K562 (cell line): ENCODE measurements around the gene PCSK5. TPM values are rescaled to one million over a fixed set of nuclear protein-coding genes. Genes with fewer than 3 reads are reported as not detected.

Experiments
- ATAC-seq: fragments of 200-7000 bp; cut with Tn5 transposase; 3 replicates; pipeline ENCODE4 v1.9.1; 2020; ENCODE audit warnings: moderate library complexity
- BruUV-seq: library from RNA; stranded (reverse); fragments of 400-500 nt; replicated peaks from 2 replicates; lab custom pipeline; 2021; lab: Mats Ljungman, UMichigan
- CTCF ChIA-PET: fragments of 300-600 bp; formaldehyde crosslinking; extraction: SDS; loops from one replicate; lab custom pipeline; 2021; ENCODE audit warnings: low intra/inter-chr PET ratio; lab: Yijun Ruan, JAX
- POLR2A ChIA-PET: fragments of 300-600, 350-650 bp; sonication (Branson Sonifier 250); formaldehyde crosslinking; extraction: SDS; loops from one replicate; lab custom pipeline; 2021; ENCODE audit warnings: antibody characterized with exemption, inconsistent platforms; lab: Yijun Ruan, JAX
- DNase-seq, 4 experiments: peaks; one replicate each; pipeline versions ENCODE4 v3.0.0 to v3.0.0-alpha.2; 2011 to 2018; ENCODE audit warnings: low spot score in 3 of 4, mixed read lengths in 3 of 4; ENCODE audit errors: extremely low read depth in 1 of 4
- FAIRE-seq: peaks from 2 replicates; lab custom pipeline; 2011; peaks lifted over from hg19 to GRCh38; lab: Jason Lieb, UNC
- H2AFZ ChIP-seq: 2 replicates; pipeline ENCODE4 v1.6.0; 2011; ENCODE audit warnings: low read depth, low read length, control low read depth, inconsistent platforms
- H3K27ac ChIP-seq: fragments of 200-600 bp; 3 replicates; pipeline ENCODE4 v1.8.0; 2011; ENCODE audit warnings: low read depth, mild to moderate bottlenecking, control low read depth, inconsistent platforms, low read length, moderate library complexity, mixed read lengths; ENCODE audit errors: extremely low read depth
- H3K27me3 ChIP-seq, 2 experiments: fragments of 300-600 bp in 1 of 2; 2 replicates in 1 of 2; 3 replicates in 1 of 2; pipeline versions ENCODE4 v1.6.0 to v1.8.0; 2011; ENCODE audit warnings: inconsistent platforms in 2 of 2, low read length in 2 of 2, mild to moderate bottlenecking in 1 of 2, mixed read lengths in 1 of 2, moderate library complexity in 1 of 2; ENCODE audit not compliant: control insufficient read depth in 2 of 2, insufficient read depth in 2 of 2
- H3K36me3 ChIP-seq: fragments of 300-600 bp; 3 replicates; pipeline ENCODE4 v1.8.0; 2011; ENCODE audit warnings: mild to moderate bottlenecking, low read length, inconsistent platforms; ENCODE audit not compliant: control insufficient read depth, insufficient read depth
- H3K4me1 ChIP-seq, 2 experiments: fragments of 200-600 bp in 1 of 2; replicated peaks in 1 of 2; 2 replicates in 1 of 2; 3 replicates in 1 of 2; pipeline versions ENCODE4 v1.5.1 to v1.8.0; 2011; ENCODE audit warnings: inconsistent platforms in 2 of 2, low read length in 2 of 2, mild to moderate bottlenecking in 1 of 2, mixed read lengths in 1 of 2, moderate library complexity in 1 of 2; ENCODE audit not compliant: control insufficient read depth in 2 of 2, insufficient read depth in 2 of 2
- H3K4me2 ChIP-seq: 2 replicates; pipeline ENCODE4 v1.6.1; 2011; ENCODE audit warnings: low read length, control low read depth, inconsistent platforms, mixed read lengths; ENCODE audit not compliant: insufficient read depth
- H3K4me3 ChIP-seq: fragments of 200-600 bp; sonication (generic), shearing (Covaris generic); 2 replicates; pipeline ENCODE4 v1.5.1; 2016; ENCODE audit warnings: control low read depth, inconsistent platforms
- H3K79me2 ChIP-seq: fragments of 200-600 bp; 3 replicates; pipeline ENCODE4 v1.8.0; 2011; ENCODE audit warnings: low read length, inconsistent platforms; ENCODE audit not compliant: control insufficient read depth, insufficient read depth
- H3K9ac ChIP-seq, 2 experiments: 2 replicates each; pipeline versions ENCODE4 v1.6.0 to v1.6.1; 2011; ENCODE audit warnings: low read depth in 2 of 2, low read length in 2 of 2, control low read depth in 1 of 2, inconsistent platforms in 1 of 2, mild to moderate bottlenecking in 1 of 2, mixed read lengths in 1 of 2; ENCODE audit not compliant: insufficient read depth in 1 of 2
- H3K9me1 ChIP-seq: one replicate; pipeline ENCODE4 v1.6.0; 2011; ENCODE audit warnings: inconsistent platforms, mild to moderate bottlenecking, low read length, moderate library complexity; ENCODE audit not compliant: control insufficient read depth, insufficient read depth
- H3K9me3 ChIP-seq: replicated peaks from 2 replicates; pipeline ENCODE4 v1.5.1; 2011; ENCODE audit warnings: low read depth, low read length, inconsistent platforms; ENCODE audit not compliant: control insufficient read depth, insufficient read depth
- H4K20me1 ChIP-seq: replicated peaks from 2 replicates; pipeline ENCODE4 v1.6.1; 2011; ENCODE audit warnings: low read length, inconsistent platforms, mixed read lengths; ENCODE audit not compliant: control insufficient read depth, insufficient read depth
- BRD9 ChIP-seq: fragments of 450-650 bp; IDR thresholded peaks from 2 replicates; pipeline ENCODE4 v1.6.1; 2018; ENCODE audit warnings: low read depth; ENCODE audit not compliant: partially characterized antibody
- C11orf30 ChIP-seq: fragments of 450-650 bp; IDR thresholded peaks from 2 replicates; pipeline ENCODE4 v1.6.1; 2016; ENCODE audit warnings: low read depth, mild to moderate bottlenecking
- E2F8 ChIP-seq: fragments of 450-650 bp; IDR thresholded peaks from 2 replicates; pipeline ENCODE4 v1.7.1; 2018; ENCODE audit warnings: mild to moderate bottlenecking, low read depth; ENCODE audit not compliant: partially characterized antibody
- ZC3H11A ChIP-seq: IDR thresholded peaks from 2 replicates; pipeline ENCODE4 v1.6.1; 2012; ENCODE audit warnings: low read depth, low read length, improper control_type of control experiment
- WGBS: fragments of 100-300 bp; shearing (Covaris generic); methylation state at CpG from one replicate; pipeline ENCODE4 v1.1.6; 2016; ENCODE audit warnings: low coverage, mixed read lengths; ENCODE audit not compliant: insufficient coverage; ENCODE audit errors: missing lambda C conversion rate; 5-methylcytosine and 5-hydroxymethylcytosine counted together
- in situ Hi-C: fragments of 300-500 bp; cut with MboI; formaldehyde crosslinking; loops from 4 replicates; pipeline ENCODE4 v1.15.0; 2018; ENCODE audit warnings: inconsistent platforms, mixed read lengths
- intact Hi-C: fragments of 100-400 bp; cut with micrococcal nuclease; formaldehyde crosslinking; loops from 2 replicates; pipeline ENCODE4 v1.14.2; 2022
- polyA plus RNA-seq, 8 experiments: library from polyadenylated mRNA; depleted of rRNA in 4 of 8; stranded (reverse) in 5 of 8; unstranded in 3 of 8; fragments of >200 nt; fragmentation: Nextera tagmentation in 2 of 8; fragmentation: Illumina TruSeq in 1 of 8; extraction: Ambion mirVana in 2 of 8; extraction: Trizol in 1 of 8; gene quantifications; 2 replicates each; pipeline versions ENCODE4 v1.2.1 to v1.2.3, GENCODE V29; 2011 to 2014; ENCODE audit warnings: inconsistent platforms in 1 of 8, missing spikeins in 1 of 8
- total RNA-seq, 7 experiments: library from RNA; depleted of rRNA in 6 of 7; stranded (reverse); fragments of >200 nt in 6 of 7; fragmentation: Illumina TruSeq in 2 of 7; extraction: Trizol in 2 of 7; gene quantifications; 2 replicates each; pipeline versions ENCODE4 v1.2.1 to v1.2.3, GENCODE V29; 2011 to 2021; ENCODE audit warnings: low replicate concordance in 1 of 7
- TF ChIP-seq, protein P1 (sequence below): fragments of 450-650 bp; formaldehyde crosslinking; IDR thresholded peaks from 2 replicates; pipeline ENCODE4 v1.4.0; 2020; ENCODE audit warnings: mild to moderate bottlenecking, moderate library complexity
- TF ChIP-seq, protein P2 (sequence below): sonication (generic); formaldehyde crosslinking; IDR thresholded peaks from 2 replicates; pipeline ENCODE4 v1.8.1; 2023; ENCODE audit warnings: missing genetic modification reagents, mild to moderate bottlenecking, borderline replicate concordance

The PCSK5 gene
- total and polyA plus RNA-seq, 9 of the 15 experiments (the other 6 are each of a cell fraction or from before 2014, with no cell fraction given), result not detected

GRCh38 chr9:76099516-76099915, 209.0 kb downstream of the PCSK5 start:
- H3K4me2 ChIP-seq, result no peak overlapping the region
- H3K79me2 ChIP-seq, result no peaks in the 10 kb centered on the region
- H3K27me3 ChIP-seq, result no peaks in the 10 kb centered on the region; a peak in 1 of 5 replicates
- no peaks in the 10 kb centered on the region for H3K4me1 ChIP-seq
- no peak for ATAC-seq
- H3K9ac ChIP-seq, result no peak overlapping the region
- ChIA-PET POLR2A (no interaction called here), CTCF (no interaction called here)
- DNase-seq, result no peak
- intact Hi-C loops (loop anchor here (10.0 kb wide), 1 partner anchor 65 kb away; no protein-coding TSS in a partner anchor), in situ Hi-C loops (no loop called here)
- no peaks in the 10 kb centered on the region for H3K9me1 ChIP-seq
- no peak overlapping the region for H2AFZ ChIP-seq
- 2% methylated on average over 7 of the region's 8 CpGs for WGBS
- H3K27ac ChIP-seq, result no peak overlapping the region
- no peak for FAIRE-seq
- H3K9me3 ChIP-seq, result no peaks in the 10 kb centered on the region
- no peak for TF ChIP-seq E2F8
- TF ChIP-seq, protein P1, sequence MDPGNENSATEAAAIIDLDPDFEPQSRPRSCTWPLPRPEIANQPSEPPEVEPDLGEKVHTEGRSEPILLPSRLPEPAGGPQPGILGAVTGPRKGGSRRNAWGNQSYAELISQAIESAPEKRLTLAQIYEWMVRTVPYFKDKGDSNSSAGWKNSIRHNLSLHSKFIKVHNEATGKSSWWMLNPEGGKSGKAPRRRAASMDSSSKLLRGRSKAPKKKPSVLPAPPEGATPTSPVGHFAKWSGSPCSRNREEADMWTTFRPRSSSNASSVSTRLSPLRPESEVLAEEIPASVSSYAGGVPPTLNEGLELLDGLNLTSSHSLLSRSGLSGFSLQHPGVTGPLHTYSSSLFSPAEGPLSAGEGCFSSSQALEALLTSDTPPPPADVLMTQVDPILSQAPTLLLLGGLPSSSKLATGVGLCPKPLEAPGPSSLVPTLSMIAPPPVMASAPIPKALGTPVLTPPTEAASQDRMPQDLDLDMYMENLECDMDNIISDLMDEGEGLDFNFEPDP, result no peak
- TF ChIP-seq C11orf30, result no peak
- TF ChIP-seq, protein P2, sequence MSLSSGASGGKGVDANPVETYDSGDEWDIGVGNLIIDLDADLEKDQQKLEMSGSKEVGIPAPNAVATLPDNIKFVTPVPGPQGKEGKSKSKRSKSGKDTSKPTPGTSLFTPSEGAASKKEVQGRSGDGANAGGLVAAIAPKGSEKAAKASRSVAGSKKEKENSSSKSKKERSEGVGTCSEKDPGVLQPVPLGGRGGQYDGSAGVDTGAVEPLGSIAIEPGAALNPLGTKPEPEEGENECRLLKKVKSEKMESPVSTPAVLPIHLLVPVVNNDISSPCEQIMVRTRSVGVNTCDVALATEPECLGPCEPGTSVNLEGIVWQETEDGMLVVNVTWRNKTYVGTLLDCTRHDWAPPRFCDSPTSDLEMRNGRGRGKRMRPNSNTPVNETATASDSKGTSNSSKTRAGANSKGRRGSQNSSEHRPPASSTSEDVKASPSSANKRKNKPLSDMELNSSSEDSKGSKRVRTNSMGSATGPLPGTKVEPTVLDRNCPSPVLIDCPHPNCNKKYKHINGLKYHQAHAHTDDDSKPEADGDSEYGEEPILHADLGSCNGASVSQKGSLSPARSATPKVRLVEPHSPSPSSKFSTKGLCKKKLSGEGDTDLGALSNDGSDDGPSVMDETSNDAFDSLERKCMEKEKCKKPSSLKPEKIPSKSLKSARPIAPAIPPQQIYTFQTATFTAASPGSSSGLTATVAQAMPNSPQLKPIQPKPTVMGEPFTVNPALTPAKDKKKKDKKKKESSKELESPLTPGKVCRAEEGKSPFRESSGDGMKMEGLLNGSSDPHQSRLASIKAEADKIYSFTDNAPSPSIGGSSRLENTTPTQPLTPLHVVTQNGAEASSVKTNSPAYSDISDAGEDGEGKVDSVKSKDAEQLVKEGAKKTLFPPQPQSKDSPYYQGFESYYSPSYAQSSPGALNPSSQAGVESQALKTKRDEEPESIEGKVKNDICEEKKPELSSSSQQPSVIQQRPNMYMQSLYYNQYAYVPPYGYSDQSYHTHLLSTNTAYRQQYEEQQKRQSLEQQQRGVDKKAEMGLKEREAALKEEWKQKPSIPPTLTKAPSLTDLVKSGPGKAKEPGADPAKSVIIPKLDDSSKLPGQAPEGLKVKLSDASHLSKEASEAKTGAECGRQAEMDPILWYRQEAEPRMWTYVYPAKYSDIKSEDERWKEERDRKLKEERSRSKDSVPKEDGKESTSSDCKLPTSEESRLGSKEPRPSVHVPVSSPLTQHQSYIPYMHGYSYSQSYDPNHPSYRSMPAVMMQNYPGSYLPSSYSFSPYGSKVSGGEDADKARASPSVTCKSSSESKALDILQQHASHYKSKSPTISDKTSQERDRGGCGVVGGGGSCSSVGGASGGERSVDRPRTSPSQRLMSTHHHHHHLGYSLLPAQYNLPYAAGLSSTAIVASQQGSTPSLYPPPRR, result no peak
- TF ChIP-seq BRD9, result no peak
- TF ChIP-seq ZC3H11A, result no peak
- no peak overlapping the region for H3K4me3 ChIP-seq
- no peaks in the 10 kb centered on the region for H3K36me3 ChIP-seq
- no peaks in the 10 kb centered on the region for H4K20me1 ChIP-seq
- BruUV-seq, result no TSS peak
